Esophagus muscularis mucosa (tissue), 3 donors: ENCODE results near the gene RAMP3.
A peak's percentile ranks its signal among the peaks of the same experiment; 100 is the strongest.

Source experiments
- POLR2AphosphoS5 ChIP-seq, 2 donors: sonication (generic); formaldehyde crosslinking; IDR thresholded peaks; one replicate each; pipeline ENCODE4 v1.6.1; 2017; ENCODE audit warnings: antibody characterized with exemption in 2 of 2
- TF ChIP-seq, protein P1 (sequence below), 3 experiments: fragments of 200-600 bp in 2 of 3; fragments of 450-650 bp in 1 of 3; sonication (generic) in 2 of 3; IDR thresholded peaks; one replicate each; pipeline ENCODE4 v1.5.1; 2017 to 2019; ENCODE audit warnings: antibody characterized with exemption in 3 of 3, mild to moderate bottlenecking in 2 of 3, moderate library complexity in 1 of 3

DNA sequence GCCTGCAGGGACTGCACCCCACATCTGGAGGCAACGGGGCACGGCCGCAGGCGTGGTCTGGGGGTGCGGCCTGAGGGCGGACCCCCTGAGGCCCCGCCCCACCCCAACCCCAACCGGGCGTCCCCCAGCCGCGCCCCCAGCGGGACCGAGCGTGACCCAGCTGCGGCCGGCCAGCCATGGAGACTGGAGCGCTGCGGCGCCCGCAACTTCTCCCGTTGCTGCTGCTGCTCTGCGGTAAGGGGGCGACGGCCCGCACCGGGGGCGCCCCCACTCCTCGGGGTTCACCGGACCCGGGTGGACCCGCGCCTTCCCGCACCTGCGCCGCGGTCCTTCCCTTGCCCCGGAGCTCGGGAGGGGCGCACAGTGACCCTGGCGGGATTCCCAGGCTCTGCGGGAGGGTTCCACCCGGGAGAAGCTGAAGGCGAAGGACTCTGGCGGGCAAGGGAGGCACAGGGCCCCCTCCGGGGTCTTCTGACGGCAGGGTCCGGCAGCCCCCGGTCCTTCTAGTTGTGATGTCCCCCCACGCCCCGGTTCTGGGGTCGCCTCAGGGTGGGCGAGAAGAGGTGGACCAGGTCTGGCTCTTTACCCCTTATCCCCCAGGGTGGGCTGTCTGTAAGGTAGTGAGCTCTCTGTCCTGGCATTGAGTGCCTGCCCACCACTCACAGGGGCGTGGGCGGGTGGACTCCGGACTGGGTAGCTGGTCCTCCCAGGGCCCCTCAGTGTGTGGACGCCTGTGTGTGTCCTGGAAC, at the start of gene RAMP3:
- TF ChIP-seq POLR2AphosphoS5 (IDR thresholded peaks at IDR 0.05), result peak; percentile 6 to 24
- TF ChIP-seq, protein P1, sequence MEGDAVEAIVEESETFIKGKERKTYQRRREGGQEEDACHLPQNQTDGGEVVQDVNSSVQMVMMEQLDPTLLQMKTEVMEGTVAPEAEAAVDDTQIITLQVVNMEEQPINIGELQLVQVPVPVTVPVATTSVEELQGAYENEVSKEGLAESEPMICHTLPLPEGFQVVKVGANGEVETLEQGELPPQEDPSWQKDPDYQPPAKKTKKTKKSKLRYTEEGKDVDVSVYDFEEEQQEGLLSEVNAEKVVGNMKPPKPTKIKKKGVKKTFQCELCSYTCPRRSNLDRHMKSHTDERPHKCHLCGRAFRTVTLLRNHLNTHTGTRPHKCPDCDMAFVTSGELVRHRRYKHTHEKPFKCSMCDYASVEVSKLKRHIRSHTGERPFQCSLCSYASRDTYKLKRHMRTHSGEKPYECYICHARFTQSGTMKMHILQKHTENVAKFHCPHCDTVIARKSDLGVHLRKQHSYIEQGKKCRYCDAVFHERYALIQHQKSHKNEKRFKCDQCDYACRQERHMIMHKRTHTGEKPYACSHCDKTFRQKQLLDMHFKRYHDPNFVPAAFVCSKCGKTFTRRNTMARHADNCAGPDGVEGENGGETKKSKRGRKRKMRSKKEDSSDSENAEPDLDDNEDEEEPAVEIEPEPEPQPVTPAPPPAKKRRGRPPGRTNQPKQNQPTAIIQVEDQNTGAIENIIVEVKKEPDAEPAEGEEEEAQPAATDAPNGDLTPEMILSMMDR (IDR thresholded peaks at IDR 0.05), result no peak
